A549 (cell line): ENCODE measurements around the gene GJD3. TPM values are rescaled to one million over a fixed set of nuclear protein-coding genes. Genes with fewer than 3 reads are reported as not detected.
A peak's percentile ranks its signal among the peaks of the same experiment; 100 is the strongest.

Experiments used
- ATAC-seq, 2 experiments: fragments of 200-7000 bp in 1 of 2; fragments of >200 bp in 1 of 2; cut with Nextera tagmentation in 1 of 2; cut with Tn5 transposase in 1 of 2; 3 replicates each; pipeline versions ENCODE4 v1.8.0 to v1.9.1; 2018 to 2020; ENCODE audit warnings: mild to moderate bottlenecking in 1 of 2, moderate library complexity in 1 of 2
- CTCF ChIA-PET: fragments of 300-600 bp; sonication (Branson Sonifier 250); formaldehyde crosslinking; extraction: SDS; loops from one replicate; lab custom pipeline; 2021; ENCODE audit warnings: antibody characterized with exemption, inconsistent platforms; lab: Yijun Ruan, JAX
- POLR2A ChIA-PET: fragments of 350-600 bp; formaldehyde crosslinking; extraction: SDS; loops from one replicate; lab custom pipeline; 2021; ENCODE audit warnings: antibody characterized with exemption, inconsistent platforms; lab: Yijun Ruan, JAX
- DNase-seq, 2 experiments: peaks; one replicate each; pipeline versions ENCODE4 v3.0.0 to v3.0.0-alpha.2; 2011 to 2016; ENCODE audit warnings: low read depth in 1 of 2, low spot score in 1 of 2
- FAIRE-seq: peaks from 2 replicates; lab custom pipeline; 2011; peaks lifted over from hg19 to GRCh38; lab: Jason Lieb, UNC
- H3K27ac ChIP-seq, 2 experiments: fragments of >200 bp; sonication (Bioruptor Twin); formaldehyde crosslinking; 3 replicates each; pipeline ENCODE4 v1.5.1; 2016 to 2017
- H3K4me1 ChIP-seq: fragments of >200 bp; sonication (Bioruptor Twin); formaldehyde crosslinking; 3 replicates; pipeline ENCODE4 v1.6.1; 2016
- H3K4me2 ChIP-seq: fragments of >200 bp; sonication (Bioruptor Twin); formaldehyde crosslinking; 3 replicates; pipeline ENCODE4 v1.6.1; 2016
- H3K4me3 ChIP-seq: fragments of >200 bp; sonication (Bioruptor Twin); formaldehyde crosslinking; 3 replicates; pipeline ENCODE4 v1.5.1; 2016
- H3K9me3 ChIP-seq: fragments of >200 bp; sonication (Bioruptor Twin); formaldehyde crosslinking; 3 replicates; pipeline ENCODE4 v1.6.1; 2016
- BCL3 ChIP-seq: fragments of >200 bp; sonication (Bioruptor Twin); formaldehyde crosslinking; IDR thresholded peaks from 3 replicates; pipeline ENCODE4 v1.6.1; 2016
- CHD2 ChIP-seq: fragments of 150-350 bp; IDR thresholded peaks from 2 replicates; pipeline ENCODE4 v1.6.1; 2014; ENCODE audit warnings: low read length; ENCODE audit not compliant: partially characterized antibody
- CTCF ChIP-seq: fragments of >200 bp; sonication (Bioruptor Twin); formaldehyde crosslinking; IDR thresholded peaks from 3 replicates; pipeline ENCODE4 v1.5.1; 2016
- EHMT2 ChIP-seq: fragments of 200-600 bp; sonication (generic); IDR thresholded peaks from 2 replicates; pipeline ENCODE4 v1.6.1; 2016; ENCODE audit warnings: antibody characterized with exemption, low read depth, mild to moderate bottlenecking, moderate library complexity
- ELK1 ChIP-seq: fragments of 150-350 bp; IDR thresholded peaks from 2 replicates; pipeline ENCODE4 v1.6.1; 2014; ENCODE audit warnings: low read depth, mild to moderate bottlenecking, low read length
- EP300 ChIP-seq, 2 experiments: fragments of >200 bp; sonication (Bioruptor Twin); formaldehyde crosslinking; IDR thresholded peaks; 2 replicates in 1 of 2; 3 replicates in 1 of 2; pipeline ENCODE4 v1.6.1; 2016 to 2017
- ESRRA ChIP-seq: fragments of 150-350 bp; IDR thresholded peaks from 2 replicates; pipeline ENCODE4 v1.6.1; 2014; ENCODE audit warnings: mild to moderate bottlenecking, low read length, borderline replicate concordance
- FOSL2 ChIP-seq, 2 experiments: fragments of 450-650 bp in 1 of 2; fragments of >200 bp in 1 of 2; sonication (Bioruptor Twin) in 1 of 2; formaldehyde crosslinking; IDR thresholded peaks; 2 replicates each; pipeline versions ENCODE4 v1.5.0 to v1.6.1; 2016 to 2020; ENCODE audit warnings: mild to moderate bottlenecking in 1 of 2, moderate library complexity in 1 of 2
- HES2 ChIP-seq: fragments of >200 bp; sonication (Bioruptor Twin); formaldehyde crosslinking; IDR thresholded peaks from 2 replicates; pipeline ENCODE4 v1.6.1; 2016
- HOXB13 ChIP-seq: fragments of 250-450 bp; sonication (Bioruptor Pico); IDR thresholded peaks from 2 replicates; pipeline ENCODE4 v1.5.0; 2020; ENCODE audit warnings: low read depth, mild to moderate bottlenecking, moderate library complexity
- HOXB5 ChIP-seq: fragments of 250-450 bp; sonication (Bioruptor Pico); IDR thresholded peaks from 2 replicates; pipeline ENCODE4 v1.5.0; 2020; ENCODE audit warnings: mild to moderate bottlenecking, moderate library complexity
- MAX ChIP-seq: IDR thresholded peaks from 2 replicates; pipeline ENCODE4 v1.6.1; 2012
- NPAS2 ChIP-seq: fragments of 250-450 bp; sonication (Bioruptor Pico); IDR thresholded peaks from 2 replicates; pipeline ENCODE4 v1.8.0; 2022; ENCODE audit warnings: mild to moderate bottlenecking, moderate library complexity, borderline replicate concordance
- NR3C1 ChIP-seq: fragments of >200 bp; sonication (Bioruptor Twin); formaldehyde crosslinking; IDR thresholded peaks from 3 replicates; pipeline ENCODE4 v1.6.1; 2017
- PBX3 ChIP-seq: IDR thresholded peaks from 2 replicates; pipeline ENCODE4 v1.6.1; 2012
- PHF8 ChIP-seq: fragments of 200-600 bp; sonication (generic); IDR thresholded peaks from 2 replicates; pipeline ENCODE4 v1.6.1; 2016; ENCODE audit warnings: low read depth, mild to moderate bottlenecking, antibody characterized with exemption, moderate library complexity, borderline replicate concordance
- RAD21 ChIP-seq, 2 experiments: fragments of >200 bp in 1 of 2; sonication (Bioruptor Twin) in 1 of 2; formaldehyde crosslinking in 1 of 2; IDR thresholded peaks in 1 of 2; conservative IDR thresholded peaks in 1 of 2; 2 replicates in 1 of 2; 3 replicates in 1 of 2; pipeline ENCODE4 v1.6.1; 2012 to 2018; ENCODE audit warnings: inconsistent platforms in 1 of 2
- RFX5 ChIP-seq: fragments of 450-650 bp; IDR thresholded peaks from 2 replicates; pipeline ENCODE4 v1.7.1; 2014; ENCODE audit warnings: antibody characterized with exemption, mild to moderate bottlenecking, moderate library complexity
- SMC3 ChIP-seq: fragments of >200 bp; sonication (Bioruptor Twin); formaldehyde crosslinking; IDR thresholded peaks from 3 replicates; pipeline ENCODE4 v1.6.1; 2018; ENCODE audit warnings: inconsistent platforms
- TP53 ChIP-seq: fragments of 250-450 bp; sonication (Bioruptor Pico); IDR thresholded peaks from 2 replicates; pipeline ENCODE4 v1.5.0; 2021; ENCODE audit warnings: mild to moderate bottlenecking, moderate library complexity
- WGBS: methylation state at CpG from one replicate; pipeline ENCODE4 v1.1.6; 2017; ENCODE audit errors: missing lambda C conversion rate; 5-methylcytosine and 5-hydroxymethylcytosine counted together
- polyA plus RNA-seq, 4 experiments: library from polyadenylated mRNA; depleted of rRNA in 3 of 4; stranded (reverse); fragments of >200 nt; fragmentation: RNase III in 1 of 4; extraction: RNeasy Plus Mini Kit Qiagen cat#74134 plus additional on column Dnase treatment in 1 of 4; gene quantifications; 2 replicates in 3 of 4; 3 replicates in 1 of 4; pipeline ENCODE4 v1.2.3, GENCODE V29; 2011 to 2017

The GJD3 gene
- polyA plus RNA-seq, 2 of the 4 experiments (the other 2 are of a cell fraction): 0.09 to 0.40 TPM

- FAIRE-seq (no peak), ATAC-seq (no peak), DNase-seq (no peak)
- Histone ChIP-seq H3K27ac (peak overlapping the region in 1 of 2 experiments; percentile 45; a peak in 2 of 6 replicates), H3K4me2 (no peak overlapping the region), H3K4me3 (no peak overlapping the region), H3K4me1 (peaks cover 44% of the 10 kb centered on the region), H3K9me3 (no peaks in the 10 kb centered on the region)
- ChIA-PET POLR2A (interaction anchor here (2.0 kb wide), 1 partner anchor 46 kb away, joined by 6 read pairs; no protein-coding TSS in a partner anchor), CTCF (interaction anchor here (0.6 to 40.3 kb wide), 24 partner anchors 9 to 226 kb away, joined by 3 to 2395 read pairs (median 6); partner anchors contain the start of genes CDC6, GJD3, RARA and TOP2A)
- TF ChIP-seq MAX (no peak), EP300 (IDR thresholded peaks at IDR 0.05) (no peak), HOXB13 (no peak), RAD21 (conservative IDR thresholded peaks at IDR 0.05 in 1 of 2, IDR thresholded peaks at IDR 0.05 in 1 of 2) (no peak), NPAS2 (CRISPR knock-in tag) (no peak), EHMT2 (no peak), RFX5 (no peak), HOXB5 (CRISPR knock-in tag) (no peak), HES2 (no peak), FOSL2 (IDR thresholded peaks at IDR 0.05) (no peak), FOSL2 (CRISPR knock-in tag; IDR thresholded peaks at IDR 0.05) (no peak)
- 85% methylated on average over 28 of the region's 33 CpGs for WGBS
Observed at GRCh38 chr17:40355804-40356758, 8.5 kb downstream of the GJD3 start.

- Histone ChIP-seq H3K9me3 (no peaks in the 10 kb centered on the region), H3K27ac (peak overlapping the region in 1 of 2 experiments; percentile 62; a peak in 3 of 6 replicates), H3K4me3 (no peak overlapping the region), H3K4me2 (peak overlapping the region; percentile 4; the same call in 1 of the 3 replicates)
- 50% methylated on average over 29 of the region's 29 CpGs for WGBS
- POLR2A ChIA-PET: interaction anchor here (1.0 to 2.0 kb wide), 5 partner anchors 10 to 67 kb away, joined by 3 to 13 read pairs (median 4); no protein-coding TSS in a partner anchor
- FAIRE-seq: no peak
- CTCF ChIA-PET: interaction anchor here (0.6 to 40.3 kb wide), 46 partner anchors 7 to 1316 kb away, joined by 3 to 2395 read pairs (median 5); partner anchors contain the start of genes CDC6, CSF3, GJD3 and RARA
- TF ChIP-seq TP53 (0 out of 2 replicates have a peak, but pooled peaks have one; percentile 22), RAD21 (conservative IDR thresholded peaks at IDR 0.05 in 1 of 2, IDR thresholded peaks at IDR 0.05 in 1 of 2) (peak; percentile 99 to 100), ELK1 (no peak), SMC3 (peak; percentile 100), PBX3 (no peak), RFX5 (no peak), CHD2 (no peak), PHF8 (no peak), ESRRA (no peak), CTCF (peak; percentile 98), BCL3 (no peak), NR3C1 (no peak), HOXB13 (no peak), MAX (peak; percentile 28; the same call in 1 of the 2 replicates)
- TF ChIP-seq, all 56 proteins: peak for 5
- DNase-seq (peak; percentile 77 to 97), ATAC-seq (peak; percentile 58 to 84)
- H3K4me1 ChIP-seq: peaks cover 52% of the 10 kb centered on the region
Observed at GRCh38 chr17:40355123-40355803, 9.3 kb downstream of the GJD3 start.
